Measurements from ENCODE around the gene CYP2U1.

Gene CYP2U1

DNA sequence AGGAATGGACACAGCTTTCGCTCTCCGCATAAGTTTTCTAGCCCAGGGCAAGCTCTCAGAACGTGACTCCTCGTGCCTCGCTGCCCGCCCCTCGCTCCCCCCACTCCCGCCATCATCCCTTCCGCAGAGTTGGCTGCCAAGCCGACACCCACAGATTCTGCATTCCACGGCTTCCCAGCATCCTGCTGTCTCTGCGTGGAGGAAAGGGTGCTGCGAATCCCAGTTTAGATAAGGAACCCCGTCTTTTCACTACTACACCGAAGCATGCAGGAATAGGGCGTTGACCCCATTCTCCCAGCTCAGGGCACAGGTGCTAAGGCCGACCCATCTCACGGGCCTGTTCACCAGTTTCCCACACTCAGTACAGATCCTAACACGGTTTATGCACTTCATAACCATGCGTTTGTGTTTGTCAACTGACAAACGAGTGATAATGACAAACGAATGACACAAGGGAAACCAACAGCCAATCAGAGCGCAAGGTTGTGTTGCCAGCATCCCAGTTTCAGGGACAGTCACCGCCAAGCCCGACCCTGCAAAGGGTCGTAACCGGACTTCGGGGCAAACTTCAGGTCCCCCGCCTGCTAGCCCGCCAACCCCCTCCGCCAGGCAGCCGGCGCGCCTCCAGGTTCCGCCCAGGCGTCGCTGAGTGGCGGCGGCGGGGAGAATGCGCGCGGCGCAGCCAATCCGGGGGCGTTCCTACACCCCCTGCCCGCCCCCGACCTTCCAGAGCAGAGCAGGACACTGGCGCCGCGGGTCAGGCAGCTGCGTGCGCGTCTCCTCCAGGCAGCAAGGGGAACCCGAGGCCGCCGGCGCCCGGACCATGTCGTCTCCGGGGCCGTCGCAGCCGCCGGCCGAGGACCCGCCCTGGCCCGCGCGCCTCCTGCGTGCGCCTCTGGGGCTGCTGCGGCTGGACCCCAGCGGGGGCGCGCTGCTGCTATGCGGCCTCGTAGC lies at the start of gene CYP2U1:
CYP2U1 (plus strand) TSS at position 729 of the 954 bp plus-strand sequence; CDS start at position 824, 95 bp downstream.
- intact Hi-C loops (cut with micrococcal nuclease), result loop anchor here (5.0 kb wide), 1 partner anchor 56 kb away; the partner anchor contains the start of gene HADH
- Mint-ChIP-seq H3K27ac (peak within 1 kb of the TSS; percentile 72), H3K9me3 (no peaks in the 10 kb centered on the region), H3K36me3 (ENCODE audit: low read depth) (no peaks in the 10 kb centered on the region), H3K27me3 (peaks cover 18% of the 10 kb centered on the region), H3K4me1 (ENCODE audit: low read depth) (peaks cover 23% of the 10 kb centered on the region), H3K4me3 (peak within 1 kb of the TSS; percentile 76)

DNA sequence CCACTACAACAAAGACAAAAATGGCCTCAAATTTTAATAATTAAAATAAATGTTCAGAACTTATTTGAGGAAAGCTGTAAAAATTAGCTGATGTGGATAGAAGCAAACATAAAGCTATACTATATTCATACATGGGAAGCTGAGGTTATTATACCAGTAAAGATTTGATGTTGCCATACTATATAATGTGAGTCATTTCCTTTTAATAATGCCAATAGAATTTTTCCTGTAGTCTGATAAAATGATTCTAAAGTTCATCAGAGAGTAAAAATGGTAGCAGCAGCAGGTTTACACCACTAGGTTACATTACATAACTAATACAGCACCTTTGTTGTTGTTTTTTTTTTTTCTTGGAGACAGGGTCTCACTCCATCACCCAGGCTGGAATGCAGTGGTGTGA lies 45.5 kb upstream of the CYP2U1 start:
- intact Hi-C loops (cut with micrococcal nuclease), result no loop called here
- Mint-ChIP-seq H3K36me3 (ENCODE audit: low read depth) (peaks cover 12% of the 10 kb centered on the region), H3K4me3 (no peak overlapping the region), H3K27me3 (no peaks in the 10 kb centered on the region), H3K9me3 (no peaks in the 10 kb centered on the region), H3K4me1 (ENCODE audit: low read depth) (peaks cover 6% of the 10 kb centered on the region), H3K27ac (no peak overlapping the region)

DNA sequence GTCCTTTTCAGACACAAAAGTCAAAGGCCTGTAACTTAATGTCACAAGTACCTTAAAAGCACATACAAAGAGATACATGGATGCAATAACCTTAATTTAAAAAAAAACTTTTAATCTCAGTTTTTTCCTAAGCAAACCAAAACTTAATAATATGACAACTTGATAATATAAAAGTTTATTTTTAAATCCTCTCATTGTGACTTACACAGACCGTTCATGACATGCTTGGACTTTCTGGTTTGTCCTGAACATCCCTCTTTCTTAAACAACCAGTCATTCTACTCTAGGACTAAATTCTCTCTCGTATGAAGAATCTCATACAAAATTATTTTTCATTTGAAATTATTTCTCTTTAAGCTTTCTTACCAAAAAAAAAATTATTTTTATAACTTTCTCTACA lies 43.1 kb upstream of the CYP2U1 start:
- H3K9me3 Mint-ChIP-seq, result no peaks in the 10 kb centered on the region
- no peak overlapping the region for H3K27ac Mint-ChIP-seq
- peaks cover 21% of the 10 kb centered on the region for H3K4me1 Mint-ChIP-seq (ENCODE audit: low read depth)
- H3K36me3 Mint-ChIP-seq (ENCODE audit: low read depth), result peaks cover 6% of the 10 kb centered on the region
- H3K27me3 Mint-ChIP-seq, result no peaks in the 10 kb centered on the region
- intact Hi-C loops (cut with micrococcal nuclease), result no loop called here
- H3K4me3 Mint-ChIP-seq, result no peak overlapping the region

DNA sequence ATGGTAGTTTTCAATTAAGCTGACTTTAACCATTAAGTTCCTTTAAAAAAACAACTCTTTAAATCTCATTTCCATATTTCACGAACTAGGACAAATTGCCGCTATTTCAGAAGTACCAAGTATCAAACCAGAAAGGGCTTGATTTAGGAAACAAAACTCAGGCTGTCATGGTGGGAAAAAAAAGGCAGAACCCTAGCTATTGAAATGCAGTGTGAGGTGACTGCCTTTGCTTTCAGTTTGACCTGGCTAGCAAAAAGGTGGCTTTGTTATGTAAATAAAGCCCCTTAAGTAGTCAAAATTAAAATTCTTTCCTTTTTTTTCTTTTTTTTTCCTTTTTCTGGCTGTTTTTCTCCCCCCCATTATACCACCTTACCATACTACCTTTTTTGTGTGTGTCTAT lies 40.6 kb upstream of the CYP2U1 start:
- intact Hi-C loops (cut with micrococcal nuclease), result no loop called here
- Mint-ChIP-seq H3K4me1 (ENCODE audit: low read depth) (peaks cover 19% of the 10 kb centered on the region), H3K36me3 (ENCODE audit: low read depth) (peaks cover 7% of the 10 kb centered on the region), H3K27ac (no peak overlapping the region), H3K4me3 (no peak overlapping the region), H3K27me3 (no peaks in the 10 kb centered on the region), H3K9me3 (no peaks in the 10 kb centered on the region)

DNA sequence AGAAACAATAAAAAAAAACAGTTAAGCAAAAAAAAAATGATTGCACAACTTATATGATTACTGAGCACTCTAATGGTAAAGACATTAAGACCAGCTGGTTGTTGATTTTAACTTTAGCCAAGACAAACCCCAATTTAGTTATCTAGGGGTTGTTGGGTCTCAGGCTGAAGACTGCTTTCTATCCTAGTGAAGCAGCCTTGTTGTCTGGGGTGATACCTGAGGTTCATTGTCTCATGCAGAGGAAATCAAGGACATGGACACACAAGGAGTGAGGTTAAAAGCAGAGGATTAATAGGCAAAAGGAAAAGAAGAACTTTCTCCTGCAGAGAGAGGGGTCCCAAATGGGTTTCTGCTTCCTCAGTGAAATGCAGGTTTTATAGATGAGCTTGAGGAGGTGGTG lies 40.0 kb upstream of the CYP2U1 start:
- intact Hi-C loops (cut with micrococcal nuclease), result no loop called here
- Mint-ChIP-seq H3K9me3 (no peaks in the 10 kb centered on the region), H3K4me1 (ENCODE audit: low read depth) (peaks cover 19% of the 10 kb centered on the region), H3K36me3 (ENCODE audit: low read depth) (peaks cover 7% of the 10 kb centered on the region), H3K4me3 (no peak overlapping the region), H3K27ac (no peak overlapping the region), H3K27me3 (no peaks in the 10 kb centered on the region)

DNA sequence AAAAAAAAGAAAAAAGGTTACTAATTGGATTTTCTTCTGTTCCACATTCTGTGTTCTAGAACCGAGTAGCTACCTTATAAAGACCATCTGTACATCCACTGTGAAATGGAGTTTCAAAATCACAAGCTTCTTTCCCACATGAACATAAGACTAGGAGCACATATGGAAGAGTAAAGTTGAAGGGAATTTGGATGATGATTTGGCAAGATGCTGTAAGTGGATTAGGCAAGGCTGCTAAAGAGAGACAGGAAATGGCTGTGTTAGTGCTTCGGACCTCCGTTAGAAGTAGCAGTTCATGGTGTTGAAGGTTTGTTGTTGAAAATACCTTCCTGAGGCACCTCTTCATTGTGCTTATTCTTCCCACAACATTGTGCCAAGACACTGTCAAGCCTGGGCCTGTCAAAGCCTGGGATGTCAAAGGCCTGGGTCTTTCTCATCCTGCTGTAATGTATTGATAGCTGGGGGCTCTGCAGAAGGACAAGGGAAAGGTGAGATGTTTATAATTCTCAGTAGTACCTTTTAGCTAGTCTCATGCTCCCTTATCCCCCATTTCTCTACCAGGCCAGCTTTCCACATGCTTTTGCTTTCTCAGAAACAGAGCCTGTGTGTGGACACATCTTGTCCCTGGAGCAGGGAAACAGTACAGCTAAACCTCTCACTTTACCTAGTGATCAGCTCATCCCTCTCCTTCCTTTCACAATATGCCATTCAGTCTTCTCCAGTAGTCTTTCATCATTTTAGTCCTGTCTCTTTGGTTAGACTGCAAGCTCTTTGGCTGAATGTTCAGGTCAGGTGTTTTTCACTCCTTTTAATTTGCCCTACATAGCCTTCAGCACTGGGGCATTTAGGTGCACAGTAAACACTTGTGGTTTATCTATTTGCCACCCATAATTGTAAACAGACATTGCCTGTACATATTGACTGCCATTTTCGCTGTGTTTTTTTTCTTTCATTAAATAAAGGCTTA lies 37.9 kb upstream of the CYP2U1 start:
- H3K27me3 Mint-ChIP-seq, result no peaks in the 10 kb centered on the region

DNA sequence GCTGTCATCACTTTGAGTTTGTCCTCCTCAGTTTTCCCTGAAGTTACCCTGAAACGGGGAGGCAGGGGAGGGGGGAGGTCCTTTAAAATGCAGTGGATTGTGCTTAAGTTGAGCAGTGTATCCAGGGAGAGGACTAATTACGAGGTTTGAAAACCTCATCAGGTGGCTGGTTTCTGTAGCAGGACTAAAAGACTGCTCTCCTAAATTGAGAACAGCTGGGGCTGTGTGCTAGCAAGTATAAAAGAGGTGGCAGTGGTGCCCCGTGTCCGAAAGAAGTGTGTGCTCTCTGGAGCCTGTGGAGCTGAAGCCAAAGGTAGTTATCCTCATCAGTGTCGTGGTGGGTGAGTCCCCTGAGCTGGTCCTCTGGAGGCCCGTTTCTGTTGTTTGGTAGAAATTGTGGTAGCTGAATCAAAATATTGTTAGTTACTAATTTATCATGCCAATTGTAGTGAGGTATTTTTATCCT lies 37.2 kb upstream of the CYP2U1 start:
- Mint-ChIP-seq H3K4me3 (no peak overlapping the region), H3K9me3 (no peaks in the 10 kb centered on the region), H3K27me3 (no peaks in the 10 kb centered on the region), H3K36me3 (ENCODE audit: low read depth) (peaks cover 7% of the 10 kb centered on the region), H3K27ac (no peak overlapping the region), H3K4me1 (ENCODE audit: low read depth) (peaks cover 24% of the 10 kb centered on the region)
- intact Hi-C loops (cut with micrococcal nuclease), result no loop called here

More for the DNA sequence above, 37.9 kb upstream of the CYP2U1 start:
- peaks cover 24% of the 10 kb centered on the region for H3K4me1 Mint-ChIP-seq (ENCODE audit: low read depth)
- intact Hi-C loops (cut with micrococcal nuclease), result no loop called here
- H3K27ac Mint-ChIP-seq, result no peak overlapping the region
- H3K9me3 Mint-ChIP-seq, result no peaks in the 10 kb centered on the region
- no peak overlapping the region for H3K4me3 Mint-ChIP-seq
- H3K36me3 Mint-ChIP-seq (ENCODE audit: low read depth), result peaks cover 7% of the 10 kb centered on the region

DNA sequence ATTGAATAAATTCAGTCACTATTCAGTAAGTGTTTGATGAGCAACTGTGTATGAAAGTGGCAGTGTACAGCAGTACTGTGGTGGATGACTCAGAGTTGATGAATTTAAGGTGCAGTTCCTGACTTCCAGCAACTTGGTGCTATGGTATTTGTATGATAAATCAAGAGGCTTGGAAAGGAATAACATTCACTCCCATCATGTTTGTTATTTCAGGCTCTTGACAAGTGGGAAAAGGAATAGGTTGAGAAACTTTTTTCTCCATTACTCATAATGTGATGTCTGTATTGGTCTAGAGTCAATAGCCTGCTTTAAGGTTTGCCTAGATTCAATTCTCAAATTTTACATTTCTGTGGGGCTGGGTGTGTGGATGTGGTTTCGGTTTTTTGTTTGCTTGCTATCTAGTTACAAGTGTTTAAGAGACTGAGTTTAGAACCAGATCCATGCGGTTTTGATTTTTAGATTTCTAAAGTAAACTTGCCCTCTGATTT lies 35.1 kb upstream of the CYP2U1 start:
- H3K36me3 Mint-ChIP-seq (ENCODE audit: low read depth), result peaks cover 13% of the 10 kb centered on the region
- peaks cover 26% of the 10 kb centered on the region for H3K4me1 Mint-ChIP-seq (ENCODE audit: low read depth)
- H3K4me3 Mint-ChIP-seq, result no peak overlapping the region
- intact Hi-C loops (cut with micrococcal nuclease), result loop anchor here (5.0 kb wide), 1 partner anchor 54 kb away; no protein-coding TSS in a partner anchor
- no peak overlapping the region for H3K27ac Mint-ChIP-seq
- H3K9me3 Mint-ChIP-seq, result no peaks in the 10 kb centered on the region
- H3K27me3 Mint-ChIP-seq, result no peaks in the 10 kb centered on the region

DNA sequence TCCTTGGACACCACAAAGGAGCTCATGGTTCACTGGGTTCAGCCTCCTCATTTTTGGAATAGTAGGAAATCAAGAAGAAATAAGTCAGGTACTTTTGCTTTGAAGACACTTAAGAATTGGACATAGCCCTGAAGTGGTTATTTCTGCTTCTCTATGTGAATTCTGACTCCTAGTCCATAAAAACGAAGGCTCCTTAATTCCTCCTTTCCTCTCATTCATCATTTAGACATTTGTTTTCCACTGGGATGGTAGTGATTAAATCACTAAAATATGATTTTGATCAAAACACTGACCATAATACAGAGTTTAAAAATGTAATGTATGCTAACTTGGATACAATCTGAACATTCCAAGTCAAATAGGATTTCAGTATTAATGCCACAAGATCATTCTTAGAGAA lies 34.7 kb upstream of the CYP2U1 start:
- Mint-ChIP-seq H3K9me3 (no peaks in the 10 kb centered on the region), H3K36me3 (ENCODE audit: low read depth) (peaks cover 16% of the 10 kb centered on the region), H3K27ac (no peak overlapping the region), H3K4me1 (ENCODE audit: low read depth) (peaks cover 24% of the 10 kb centered on the region), H3K4me3 (no peak overlapping the region), H3K27me3 (no peaks in the 10 kb centered on the region)
- intact Hi-C loops (cut with micrococcal nuclease), result loop anchor here (5.0 kb wide), 1 partner anchor 54 kb away; no protein-coding TSS in a partner anchor

DNA sequence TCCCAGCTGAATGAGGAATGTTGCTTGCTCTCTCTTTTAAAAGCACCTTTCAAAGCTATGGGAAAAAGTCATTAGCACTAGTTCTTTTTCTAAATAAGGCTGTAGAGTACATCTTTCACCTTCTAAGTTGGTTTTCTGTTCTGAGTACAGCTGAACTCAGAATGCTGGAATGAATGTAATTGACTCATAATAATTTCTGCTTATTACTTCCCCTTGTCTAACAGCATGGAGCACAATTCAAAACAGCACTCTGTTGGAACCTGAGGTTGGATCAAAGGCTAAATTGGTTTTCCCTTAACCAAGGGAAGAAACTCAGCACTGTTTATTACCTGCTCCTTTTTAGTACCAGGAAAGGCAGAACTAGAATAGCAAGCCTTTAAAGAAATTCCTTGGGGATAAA lies 33.5 kb upstream of the CYP2U1 start:
- intact Hi-C loops (cut with micrococcal nuclease), result loop anchor here (5.0 kb wide), 1 partner anchor 56 kb away; no protein-coding TSS in a partner anchor
- H3K9me3 Mint-ChIP-seq, result no peaks in the 10 kb centered on the region
- H3K4me1 Mint-ChIP-seq (ENCODE audit: low read depth), result peaks cover 18% of the 10 kb centered on the region
- no peaks in the 10 kb centered on the region for H3K27me3 Mint-ChIP-seq
- peaks cover 26% of the 10 kb centered on the region for H3K36me3 Mint-ChIP-seq (ENCODE audit: low read depth)
- H3K27ac Mint-ChIP-seq, result no peak overlapping the region
- H3K4me3 Mint-ChIP-seq, result no peak overlapping the region

DNA sequence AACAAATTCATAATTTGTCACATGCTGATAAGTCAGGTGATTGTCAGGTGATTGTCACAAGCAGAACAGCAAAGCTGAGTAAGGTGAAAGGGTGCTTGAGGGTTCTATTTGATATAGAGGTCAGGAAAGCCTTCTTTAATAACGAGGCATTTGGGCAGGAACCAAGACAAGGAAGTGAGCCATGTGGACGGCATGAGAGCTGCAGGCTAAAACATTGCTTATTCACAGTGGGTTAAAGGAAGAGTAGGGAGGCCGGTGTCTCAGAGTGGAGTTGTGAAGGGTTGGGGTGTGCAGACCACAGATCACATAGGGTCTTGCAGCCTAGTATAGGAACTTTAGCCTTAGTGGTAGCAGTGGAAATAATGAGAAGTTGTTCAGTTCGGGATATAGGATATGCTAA lies 31.3 kb upstream of the CYP2U1 start:
- no peak overlapping the region for H3K27ac Mint-ChIP-seq
- H3K4me1 Mint-ChIP-seq (ENCODE audit: low read depth), result peaks cover 11% of the 10 kb centered on the region
- intact Hi-C loops (cut with micrococcal nuclease), result no loop called here
- H3K4me3 Mint-ChIP-seq, result no peak overlapping the region
- no peaks in the 10 kb centered on the region for H3K27me3 Mint-ChIP-seq
- H3K9me3 Mint-ChIP-seq, result peaks cover 9% of the 10 kb centered on the region
- peaks cover 44% of the 10 kb centered on the region for H3K36me3 Mint-ChIP-seq (ENCODE audit: low read depth)

DNA sequence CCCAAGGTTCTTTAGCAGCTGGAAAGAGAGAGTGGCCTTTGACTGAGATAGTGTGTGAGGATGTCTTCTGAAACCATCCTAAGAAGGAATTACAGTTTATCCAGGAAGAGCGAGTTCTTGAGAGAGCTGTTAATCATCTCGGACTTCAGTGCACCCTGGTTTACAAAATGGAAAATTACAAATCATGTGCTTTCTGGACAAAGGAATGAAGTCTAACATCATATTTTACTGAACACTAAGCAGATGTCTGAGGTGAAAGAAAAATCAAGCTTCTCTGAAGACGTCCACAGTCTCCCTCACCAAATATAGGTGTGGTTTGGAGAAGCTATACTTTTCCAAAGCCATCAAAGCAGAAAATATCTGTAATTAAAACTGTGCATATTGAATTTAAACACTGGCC lies 30.8 kb upstream of the CYP2U1 start:
- H3K27ac Mint-ChIP-seq, result no peak overlapping the region
- H3K36me3 Mint-ChIP-seq (ENCODE audit: low read depth), result peaks cover 44% of the 10 kb centered on the region
- peaks cover 11% of the 10 kb centered on the region for H3K4me1 Mint-ChIP-seq (ENCODE audit: low read depth)
- H3K27me3 Mint-ChIP-seq, result no peaks in the 10 kb centered on the region
- H3K4me3 Mint-ChIP-seq, result no peak overlapping the region
- peaks cover 11% of the 10 kb centered on the region for H3K9me3 Mint-ChIP-seq
- intact Hi-C loops (cut with micrococcal nuclease), result no loop called here

DNA sequence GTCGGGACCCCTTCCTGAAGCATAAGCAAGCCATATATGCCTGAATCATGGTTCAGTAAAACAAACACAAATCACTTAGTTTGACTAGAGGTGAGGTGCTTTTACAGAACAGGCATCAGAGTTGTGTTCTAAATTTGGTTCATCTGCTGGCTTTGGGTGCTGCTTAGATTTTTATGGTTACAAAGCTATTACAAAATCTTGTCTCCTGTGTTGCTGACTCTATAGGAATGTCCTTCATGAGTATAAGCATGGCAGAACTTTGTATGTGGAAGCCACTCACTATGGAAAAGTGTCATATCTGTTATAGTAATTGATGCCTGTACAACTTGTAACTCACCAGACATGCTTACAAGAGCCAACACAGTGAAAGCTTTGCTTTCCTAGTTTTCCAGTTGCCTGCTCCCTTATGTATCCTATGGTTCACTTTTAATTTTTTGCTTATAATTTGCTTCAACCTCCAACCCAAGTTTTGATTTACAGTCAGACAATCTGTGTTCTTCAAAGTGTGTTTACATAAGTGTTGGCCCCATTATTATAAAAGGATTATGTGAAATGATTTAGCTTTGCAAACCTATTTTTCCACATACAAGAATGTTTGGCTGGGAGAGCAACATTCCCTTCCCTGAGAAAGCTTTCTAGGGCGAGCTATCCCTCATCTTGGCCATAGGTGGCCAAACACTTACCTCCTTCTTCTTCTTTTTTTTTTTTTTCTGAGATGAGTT lies 30.0 kb upstream of the CYP2U1 start:
- Mint-ChIP-seq H3K4me1 (ENCODE audit: low read depth) (peaks cover 11% of the 10 kb centered on the region), H3K4me3 (no peak overlapping the region), H3K27ac (no peak overlapping the region), H3K36me3 (ENCODE audit: low read depth) (peaks cover 41% of the 10 kb centered on the region), H3K9me3 (peaks cover 11% of the 10 kb centered on the region), H3K27me3 (no peaks in the 10 kb centered on the region)
- intact Hi-C loops (cut with micrococcal nuclease), result no loop called here
